ENCODE measurements around the gene NFKBIE.

The NFKBIE gene

DNA sequence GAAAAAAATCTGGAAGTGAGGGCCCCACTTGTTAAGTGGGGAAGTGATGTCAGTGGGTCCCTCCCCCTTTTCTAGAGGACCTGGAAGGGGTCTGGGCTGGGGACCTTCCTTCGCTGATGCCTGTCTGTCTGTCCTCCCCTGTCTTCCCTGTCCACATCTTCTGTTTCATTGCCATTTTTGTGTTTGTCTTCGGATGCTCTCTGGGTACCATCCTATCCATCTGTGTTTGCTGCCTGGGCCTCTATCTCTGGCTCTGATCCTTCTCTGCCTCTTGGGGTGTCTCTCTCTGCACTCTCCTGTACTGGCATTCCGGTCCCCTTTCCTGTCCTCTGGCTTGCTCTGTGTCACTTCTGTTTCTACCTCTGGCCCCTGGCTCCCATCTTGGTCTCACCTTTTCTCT, 7.2 kb upstream of the NFKBIE start:
- TF ChIP-seq, protein P1, sequence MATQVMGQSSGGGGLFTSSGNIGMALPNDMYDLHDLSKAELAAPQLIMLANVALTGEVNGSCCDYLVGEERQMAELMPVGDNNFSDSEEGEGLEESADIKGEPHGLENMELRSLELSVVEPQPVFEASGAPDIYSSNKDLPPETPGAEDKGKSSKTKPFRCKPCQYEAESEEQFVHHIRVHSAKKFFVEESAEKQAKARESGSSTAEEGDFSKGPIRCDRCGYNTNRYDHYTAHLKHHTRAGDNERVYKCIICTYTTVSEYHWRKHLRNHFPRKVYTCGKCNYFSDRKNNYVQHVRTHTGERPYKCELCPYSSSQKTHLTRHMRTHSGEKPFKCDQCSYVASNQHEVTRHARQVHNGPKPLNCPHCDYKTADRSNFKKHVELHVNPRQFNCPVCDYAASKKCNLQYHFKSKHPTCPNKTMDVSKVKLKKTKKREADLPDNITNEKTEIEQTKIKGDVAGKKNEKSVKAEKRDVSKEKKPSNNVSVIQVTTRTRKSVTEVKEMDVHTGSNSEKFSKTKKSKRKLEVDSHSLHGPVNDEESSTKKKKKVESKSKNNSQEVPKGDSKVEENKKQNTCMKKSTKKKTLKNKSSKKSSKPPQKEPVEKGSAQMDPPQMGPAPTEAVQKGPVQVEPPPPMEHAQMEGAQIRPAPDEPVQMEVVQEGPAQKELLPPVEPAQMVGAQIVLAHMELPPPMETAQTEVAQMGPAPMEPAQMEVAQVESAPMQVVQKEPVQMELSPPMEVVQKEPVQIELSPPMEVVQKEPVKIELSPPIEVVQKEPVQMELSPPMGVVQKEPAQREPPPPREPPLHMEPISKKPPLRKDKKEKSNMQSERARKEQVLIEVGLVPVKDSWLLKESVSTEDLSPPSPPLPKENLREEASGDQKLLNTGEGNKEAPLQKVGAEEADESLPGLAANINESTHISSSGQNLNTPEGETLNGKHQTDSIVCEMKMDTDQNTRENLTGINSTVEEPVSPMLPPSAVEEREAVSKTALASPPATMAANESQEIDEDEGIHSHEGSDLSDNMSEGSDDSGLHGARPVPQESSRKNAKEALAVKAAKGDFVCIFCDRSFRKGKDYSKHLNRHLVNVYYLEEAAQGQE (IDR thresholded peaks at IDR 0.05; ENCODE audit: low read depth) = no peak
- no peak for TF ChIP-seq YY1 (IDR thresholded peaks at IDR 0.05; ENCODE audit: low read depth)
- no peak for TF ChIP-seq FOXM1 (IDR thresholded peaks at IDR 0.05; ENCODE audit: borderline replicate concordance, low read depth)
- no peak for TF ChIP-seq EP300 (IDR thresholded peaks at IDR 0.05; ENCODE audit: borderline replicate concordance)
- no peak for TF ChIP-seq CEBPB (IDR thresholded peaks at IDR 0.05)
- TF ChIP-seq RAD21 (IDR thresholded peaks at IDR 0.05; ENCODE audit: low read depth) = no peak
- TF ChIP-seq, protein P2, sequence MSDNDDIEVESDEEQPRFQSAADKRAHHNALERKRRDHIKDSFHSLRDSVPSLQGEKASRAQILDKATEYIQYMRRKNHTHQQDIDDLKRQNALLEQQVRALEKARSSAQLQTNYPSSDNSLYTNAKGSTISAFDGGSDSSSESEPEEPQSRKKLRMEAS (IDR thresholded peaks at IDR 0.05) = no peak
- TF ChIP-seq TCF12 (IDR thresholded peaks at IDR 0.05; ENCODE audit: low read depth) = no peak
- no peak for TF ChIP-seq CREB1 (IDR thresholded peaks at IDR 0.05; ENCODE audit: low read depth)
- TF ChIP-seq, protein P3, sequence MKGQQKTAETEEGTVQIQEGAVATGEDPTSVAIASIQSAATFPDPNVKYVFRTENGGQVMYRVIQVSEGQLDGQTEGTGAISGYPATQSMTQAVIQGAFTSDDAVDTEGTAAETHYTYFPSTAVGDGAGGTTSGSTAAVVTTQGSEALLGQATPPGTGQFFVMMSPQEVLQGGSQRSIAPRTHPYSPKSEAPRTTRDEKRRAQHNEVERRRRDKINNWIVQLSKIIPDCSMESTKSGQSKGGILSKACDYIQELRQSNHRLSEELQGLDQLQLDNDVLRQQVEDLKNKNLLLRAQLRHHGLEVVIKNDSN (IDR thresholded peaks at IDR 0.05) = no peak
- TF ChIP-seq ZBTB7A (IDR thresholded peaks at IDR 0.05; ENCODE audit: low read depth) = no peak
- TF ChIP-seq TAF1 (IDR thresholded peaks at IDR 0.05; ENCODE audit: low read depth) = no peak
- no peak for TF ChIP-seq EGR1 (IDR thresholded peaks at IDR 0.05)
- TF ChIP-seq TEAD4 (IDR thresholded peaks at IDR 0.05) = no peak
- no peak for TF ChIP-seq NFIC (IDR thresholded peaks at IDR 0.05)

DNA sequence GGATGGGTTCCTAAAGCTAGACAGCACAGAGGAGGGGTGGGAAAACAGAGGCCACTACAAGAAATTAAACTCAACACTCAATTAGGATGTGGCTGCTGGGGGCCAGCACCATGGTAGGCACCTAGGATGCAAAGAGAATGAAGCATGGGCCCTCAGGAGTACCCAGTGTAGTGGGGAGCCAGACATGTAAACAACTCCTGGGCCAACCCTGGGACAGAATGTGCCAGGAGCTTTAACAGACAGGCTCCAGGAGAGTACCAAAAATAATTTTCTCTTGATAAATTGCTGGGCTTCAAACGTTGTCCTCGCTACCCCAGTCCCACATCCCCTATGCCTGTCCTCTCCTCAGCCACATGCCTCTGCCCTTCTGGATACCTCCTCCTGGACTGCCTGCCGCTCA, 6.6 kb upstream of the NFKBIE start:
- TF ChIP-seq NFIC (IDR thresholded peaks at IDR 0.05) = no peak
- no peak for TF ChIP-seq TAF1 (IDR thresholded peaks at IDR 0.05; ENCODE audit: low read depth)

DNA sequence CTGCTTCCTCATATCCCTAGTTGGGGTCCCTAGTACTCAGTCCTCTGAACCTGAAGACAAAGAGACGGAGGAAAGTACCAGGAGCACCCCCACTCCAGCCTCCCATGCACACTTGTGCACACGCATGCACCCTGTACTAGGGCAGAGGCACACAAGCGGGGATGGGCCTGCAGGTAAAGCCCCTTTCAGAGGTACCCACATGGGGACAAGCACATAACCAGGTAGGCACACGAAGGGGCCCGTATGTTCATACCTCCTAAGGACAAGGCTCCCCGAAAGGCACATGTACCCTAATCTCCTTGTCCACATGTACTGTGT, 6.0 kb upstream of the NFKBIE start:
- TF ChIP-seq, protein P3 (IDR thresholded peaks at IDR 0.05) = no peak
- TF ChIP-seq RAD21 (IDR thresholded peaks at IDR 0.05; ENCODE audit: low read depth) (no peak), EGR1 (IDR thresholded peaks at IDR 0.05) (no peak), EP300 (IDR thresholded peaks at IDR 0.05; ENCODE audit: borderline replicate concordance) (no peak), TCF12 (IDR thresholded peaks at IDR 0.05; ENCODE audit: low read depth) (no peak), TAF1 (IDR thresholded peaks at IDR 0.05; ENCODE audit: low read depth) (no peak)
- TF ChIP-seq, protein P2 (IDR thresholded peaks at IDR 0.05) = no peak

DNA sequence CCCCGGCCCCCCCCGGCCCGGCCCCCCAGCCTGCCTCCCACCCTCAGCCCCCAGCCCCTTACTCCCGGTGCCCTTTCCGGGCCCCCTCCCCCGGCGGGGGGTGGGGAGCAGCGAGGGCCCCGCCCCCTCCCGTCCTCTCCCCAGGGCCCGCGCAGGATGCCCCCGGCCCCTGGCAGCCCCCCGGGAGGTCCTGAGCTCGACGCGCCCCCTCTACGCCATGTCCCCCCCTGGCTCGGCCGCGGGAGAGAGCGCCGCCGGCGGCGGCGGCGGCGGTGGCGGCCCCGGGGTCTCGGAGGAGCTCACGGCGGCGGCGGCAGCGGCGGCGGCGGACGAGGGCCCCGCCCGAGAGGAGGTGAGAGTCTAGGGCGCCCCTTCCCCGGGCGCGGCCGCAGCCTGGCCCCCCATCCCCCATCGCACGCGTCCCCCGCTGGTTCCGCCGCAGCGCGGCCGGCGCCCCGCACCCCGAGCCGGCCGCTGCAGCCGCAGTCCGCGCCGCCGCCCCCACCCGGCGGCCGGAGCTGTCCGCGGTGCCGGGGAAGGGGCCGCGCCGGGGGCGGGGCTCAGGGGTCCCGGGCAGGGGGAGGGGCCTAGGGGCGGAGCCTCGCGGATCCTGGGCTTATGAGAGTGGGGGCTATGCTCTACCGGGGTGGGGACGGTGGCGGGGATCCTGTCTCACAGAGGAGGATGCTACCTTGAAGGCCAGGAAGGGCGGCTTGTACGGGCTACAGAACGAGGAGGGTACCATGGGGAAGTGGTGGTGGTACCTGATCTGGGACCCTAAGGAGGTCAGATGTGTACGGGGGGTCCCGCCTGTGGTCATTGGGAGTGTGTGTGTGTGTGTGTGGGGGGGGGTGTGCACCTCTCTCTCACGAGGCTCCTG, 5.4 kb upstream of the NFKBIE start:
- no peak for TF ChIP-seq NFIC (IDR thresholded peaks at IDR 0.05)
- TF ChIP-seq, protein P1 (IDR thresholded peaks at IDR 0.05; ENCODE audit: low read depth) = peak; percentile 79

DNA sequence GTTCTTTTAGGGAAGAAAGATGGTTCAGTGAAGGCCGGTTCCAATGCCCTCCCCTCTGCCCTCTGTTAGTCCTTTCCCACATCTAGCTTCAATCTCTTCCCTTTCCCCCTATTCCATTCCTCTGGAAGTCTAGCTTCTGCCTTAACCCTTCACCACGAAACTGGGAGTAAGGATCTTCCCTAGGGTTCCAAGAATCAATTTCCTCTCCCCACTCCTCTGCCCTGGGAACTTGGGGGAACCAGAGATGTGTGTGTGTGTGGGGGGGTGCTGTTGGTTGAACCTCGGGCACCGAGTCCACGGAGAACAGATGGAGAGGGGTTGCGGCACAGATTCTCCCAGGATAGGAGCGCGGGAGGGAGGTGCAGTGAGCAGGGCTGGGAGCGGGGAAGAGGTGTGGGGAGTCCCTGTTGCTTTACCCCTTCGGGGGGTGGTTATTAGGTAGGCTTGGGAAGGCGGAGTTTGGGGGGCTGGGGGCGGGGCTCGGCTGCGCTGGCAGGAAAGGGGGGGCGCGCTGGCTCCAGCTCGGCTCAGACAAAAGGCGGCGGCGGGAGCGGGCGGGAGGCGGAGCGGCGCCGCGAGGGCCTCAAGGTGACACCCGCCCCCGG, 4.7 kb upstream of the NFKBIE start, which contains the start of gene TMEM151B:
Gene TMEM151B, plus strand, starts transcription at position 530 of the 605 bp plus-strand sequence. CDS start 293 bp downstream, outside the sequence.
- TF ChIP-seq TEAD4 (IDR thresholded peaks at IDR 0.05) = no peak
- no peak for TF ChIP-seq CEBPB (IDR thresholded peaks at IDR 0.05)

DNA sequence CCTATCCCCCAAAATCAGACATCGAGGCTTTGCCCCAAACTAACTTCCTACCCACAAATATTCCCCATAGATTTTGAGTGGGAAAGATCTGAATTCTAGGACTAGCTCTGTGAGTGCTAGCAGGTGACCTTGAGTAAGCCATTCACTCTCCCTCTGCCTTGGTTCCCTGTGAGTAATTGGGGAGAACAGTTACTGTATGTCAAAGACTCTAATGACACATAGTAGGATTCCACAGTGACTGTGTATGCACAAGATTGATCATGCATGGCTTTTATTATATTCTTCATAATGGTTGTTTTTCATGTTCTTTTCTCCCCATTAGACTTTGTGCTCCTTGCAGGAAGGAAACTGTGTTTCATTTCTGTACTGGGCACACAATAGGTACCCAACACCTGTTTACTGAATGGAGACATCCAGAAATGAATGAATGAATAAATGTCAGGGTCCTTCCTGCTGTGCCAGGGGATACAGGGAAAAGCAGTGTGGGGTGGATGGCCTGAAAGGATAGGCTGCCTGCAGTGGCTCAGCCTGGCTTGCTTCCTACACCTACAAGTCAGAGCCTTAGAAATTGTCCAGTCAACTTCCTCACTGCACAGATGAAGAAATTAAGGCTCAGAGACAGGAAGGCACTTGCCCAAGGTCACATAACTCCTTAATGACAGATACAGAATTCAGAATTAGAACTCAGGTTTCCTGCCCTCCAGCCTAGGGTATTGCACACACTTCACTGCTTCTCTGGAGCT, 4.0 kb upstream of the NFKBIE start:
- TF ChIP-seq, protein P1 (IDR thresholded peaks at IDR 0.05; ENCODE audit: low read depth) = no peak
- TF ChIP-seq, protein P3 (IDR thresholded peaks at IDR 0.05) = no peak
- no peak for TF ChIP-seq NFIC (IDR thresholded peaks at IDR 0.05)

Data from Ishikawa (cell line).